GM13977 (cell line): ENCODE results near the gene ZGPAT.
"Not testable (repeated sequence)": the region's sequence is repeated elsewhere in the genome, so short reads cannot be mapped to it uniquely, and the experiment has no call there.

Experiments
- DNase-seq: peaks from one replicate; pipeline ENCODE4 v3.0.0; 2012; ENCODE audit warnings: low spot score
- CTCF ChIP-seq: IDR thresholded peaks from 2 replicates; pipeline ENCODE4 v1.5.1; 2012; ENCODE audit warnings: mild to moderate bottlenecking, control low read depth; ENCODE audit not compliant: insufficient read depth; ENCODE audit errors: extremely low read depth, missing control alignments
- in situ Hi-C: fragments of 300-500 bp; cut with MboI; formaldehyde crosslinking; loops from one replicate; pipeline ENCODE4 v1.12.0; 2022; ENCODE audit warnings: low sequenced_read_pairs, low pct_unique_long_range_greater_than_20kb, mixed read lengths, inconsistent platforms; ENCODE audit not compliant: unreplicated experiment

ZGPAT gene

GRCh38 chr20:63708301-63709148 is 686 bp downstream of the ZGPAT start:
- in situ Hi-C loops = loop anchor here (5.0 kb wide), 1 partner anchor 149 kb away; no protein-coding TSS in a partner anchor

GRCh38 chr20:63709149-63709527 is 1.3 kb downstream of the ZGPAT start:
- DNase-seq = no peak
- no peak for TF ChIP-seq CTCF
- in situ Hi-C loops = loop anchor here (5.0 kb wide), 1 partner anchor 148 kb away; no protein-coding TSS in a partner anchor

More at GRCh38 chr20:63708301-63709148, 686 bp downstream of the ZGPAT start:
- TF ChIP-seq CTCF = no peak
- no peak for DNase-seq

- in situ Hi-C loops = no loop called here
Observed at GRCh38 chr20:63711085-63711645, 3.3 kb downstream of the ZGPAT start.

GRCh38 chr20:63712191-63712590 is 4.4 kb downstream of the ZGPAT start:
- no peak for DNase-seq
- in situ Hi-C loops = no loop called here
- no peak for TF ChIP-seq CTCF

More at GRCh38 chr20:63711085-63711645, 3.3 kb downstream of the ZGPAT start:
- TF ChIP-seq CTCF = no peak
- no peak for DNase-seq

- in situ Hi-C loops = no loop called here
- no peak for TF ChIP-seq CTCF
- no peak for DNase-seq
Observed at GRCh38 chr20:63714858-63715257, 7.0 kb downstream of the ZGPAT start.

GRCh38 chr20:63718996-63719395 is 11.2 kb downstream of the ZGPAT start:
- in situ Hi-C loops = no loop called here
- no peak for DNase-seq
- TF ChIP-seq CTCF = no peak

- DNase-seq, in situ Hi-C loops: not testable (repeated sequence)
Observed at GRCh38 chr20:63722967-63723622, 15.3 kb downstream of the ZGPAT start.

- in situ Hi-C loops, DNase-seq: not testable (repeated sequence)
Observed at GRCh38 chr20:63730189-63730733, 22.4 kb downstream of the ZGPAT start.
